Measurements from ENCODE around the gene UFM1. TPM values are rescaled to one million over a fixed set of nuclear protein-coding genes. Genes with fewer than 3 reads are reported as not detected.

UFM1 gene
- total and polyA plus RNA-seq, 2 donors (not counting 1 experiment from before 2014, with no cell fraction given), result 83.6 to 98.3 TPM

- H3K4me1 ChIP-seq (ENCODE audit: control insufficient read depth, extremely low read depth, insufficient read depth, low read length), result no peaks in the 10 kb centered on the region
- H4K20me1 ChIP-seq (ENCODE audit: control insufficient read depth, extremely low read depth, insufficient read depth, low read length), result no peaks in the 10 kb centered on the region
- no peaks in the 10 kb centered on the region for H3K79me2 ChIP-seq (ENCODE audit: control insufficient read depth, insufficient read depth, low read length)
- H3K36me3 ChIP-seq (ENCODE audit: control insufficient read depth, insufficient read depth, low read length), result no peaks in the 10 kb centered on the region
- DNase-seq (ENCODE audit: low read depth in 2 of 2), result no peak
- H3K4me3 ChIP-seq (replicated peaks in 1 of 4; ENCODE audit: control extremely low read depth in 1 of 4, insufficient read depth in 1 of 4, low read depth in 3 of 4, low read length in 4 of 4), result no peak overlapping the region
- H2AFZ ChIP-seq (ENCODE audit: low read length), result no peak overlapping the region
- H3K4me2 ChIP-seq (ENCODE audit: extremely low read depth, insufficient read depth, low read length), result no peak overlapping the region
- no peaks in the 10 kb centered on the region for H3K9me3 ChIP-seq (ENCODE audit: control insufficient read depth, insufficient read depth, low read depth, low read length)
- no peaks in the 10 kb centered on the region for H3K27me3 ChIP-seq (ENCODE audit: control insufficient read depth, insufficient read depth, low read length)
- TF ChIP-seq EZH2 (IDR thresholded peaks at IDR 0.05; ENCODE audit: low read length, missing control alignments) (no peak), CTCF (conservative IDR thresholded peaks at IDR 0.05 in 1 of 2, IDR thresholded peaks at IDR 0.05 in 1 of 2; ENCODE audit: low read depth in 1 of 2, low read length in 2 of 2) (no peak)
- no peak overlapping the region for H3K27ac ChIP-seq (ENCODE audit: insufficient read depth, low read length)
- no peak overlapping the region for H3K9ac ChIP-seq (ENCODE audit: insufficient read depth, low read length)
These were observed 62.6 kb downstream of the UFM1 start for GRCh38 chr13:38412266-38412665.

All from fibroblast of lung (primary cell).